DND-41 (cell line): Measurements from ENCODE around the gene MACROD2.

Experiments
- ATAC-seq: fragments of 200-7000 bp; cut with Tn5 transposase; 3 replicates; pipeline ENCODE4 v1.9.1; 2021; ENCODE audit warnings: low read depth; ENCODE audit not compliant: insufficient read depth
- DNase-seq: peaks from one replicate; pipeline ENCODE4 v3.0.0-alpha.2; 2020
- H2AFZ ChIP-seq: 2 replicates; pipeline ENCODE4 v1.6.0; 2012; ENCODE audit warnings: low read depth, low read length
- H3K27ac ChIP-seq: 2 replicates; pipeline ENCODE4 v1.5.1; 2012; ENCODE audit warnings: low read length, inconsistent platforms
- H3K27me3 ChIP-seq: fragments of 200-600 bp; sonication (generic); 2 replicates; pipeline ENCODE4 v1.6.0; 2012; ENCODE audit warnings: low read length, mild to moderate bottlenecking, inconsistent platforms; ENCODE audit not compliant: insufficient read depth, poor library complexity
- H3K36me3 ChIP-seq: 2 replicates; pipeline ENCODE4 v1.5.1; 2012; ENCODE audit warnings: low read length, inconsistent platforms; ENCODE audit not compliant: insufficient read depth
- H3K4me1 ChIP-seq: 2 replicates; pipeline ENCODE4 v1.5.1; 2012; ENCODE audit warnings: mild to moderate bottlenecking, low read length; ENCODE audit not compliant: insufficient read depth
- H3K4me2 ChIP-seq: 2 replicates; pipeline ENCODE4 v1.6.0; 2012; ENCODE audit warnings: mild to moderate bottlenecking, moderate library complexity, low read length, inconsistent platforms; ENCODE audit not compliant: insufficient read depth
- H3K4me3 ChIP-seq, 2 experiments: fragments of 200-600 bp in 1 of 2; shearing (Covaris generic) in 1 of 2; 2 replicates each; pipeline ENCODE4 v1.5.1; 2012 to 2016; ENCODE audit warnings: inconsistent platforms in 2 of 2, low read length in 2 of 2, mild to moderate bottlenecking in 2 of 2, low read depth in 1 of 2, moderate library complexity in 1 of 2
- H3K79me2 ChIP-seq: 2 replicates; pipeline ENCODE4 v1.6.0; 2012; ENCODE audit warnings: low read length, inconsistent platforms; ENCODE audit not compliant: insufficient read depth
- H3K9ac ChIP-seq: 2 replicates; pipeline ENCODE4 v1.6.0; 2012; ENCODE audit warnings: low read depth, mild to moderate bottlenecking, inconsistent platforms, low read length, moderate library complexity
- H3K9me3 ChIP-seq: 2 replicates; pipeline ENCODE4 v1.5.1; 2012; ENCODE audit warnings: low read length, moderate library complexity, mild to moderate bottlenecking, inconsistent platforms; ENCODE audit not compliant: insufficient read depth, severe bottlenecking
- H4K20me1 ChIP-seq: 2 replicates; pipeline ENCODE4 v1.6.0; 2012; ENCODE audit warnings: low read length; ENCODE audit not compliant: insufficient read depth
- CTCF ChIP-seq: IDR thresholded peaks from 2 replicates; pipeline ENCODE4 v1.5.1; 2012; ENCODE audit warnings: borderline replicate concordance, low read length, moderate library complexity, mild to moderate bottlenecking; ENCODE audit not compliant: poor library complexity, severe bottlenecking; ENCODE audit errors: extremely low read depth
- EZH2 ChIP-seq: IDR thresholded peaks from 3 replicates; pipeline ENCODE4 v1.6.1; 2012; ENCODE audit warnings: borderline replicate concordance, low read depth, mild to moderate bottlenecking, moderate library complexity, low read length, inconsistent platforms; ENCODE audit not compliant: severe bottlenecking

Gene MACROD2

GRCh38 chr20:15058841-15059240 is 1063.5 kb downstream of the MACROD2 start:
- ATAC-seq (no peak), DNase-seq (no peak)
- TF ChIP-seq CTCF (no peak), EZH2 (no peak)
- H3K4me1 ChIP-seq: peaks cover 11% of the 10 kb centered on the region
- no peak overlapping the region for H2AFZ ChIP-seq
- H3K4me3 ChIP-seq: no peak overlapping the region
- no peaks in the 10 kb centered on the region for H3K27me3 ChIP-seq
- no peaks in the 10 kb centered on the region for H4K20me1 ChIP-seq
- no peak overlapping the region for H3K27ac ChIP-seq
- H3K79me2 ChIP-seq: no peaks in the 10 kb centered on the region
- no peak overlapping the region for H3K4me2 ChIP-seq
- no peaks in the 10 kb centered on the region; the same call in 1 of the 2 replicates for H3K36me3 ChIP-seq
- H3K9ac ChIP-seq: no peak overlapping the region
- H3K9me3 ChIP-seq: peaks cover under 1% of the 10 kb centered on the region

GRCh38 chr20:15059438-15059837 is 1064.1 kb downstream of the MACROD2 start:
- H3K9me3 ChIP-seq: no peaks in the 10 kb centered on the region
- H3K36me3 ChIP-seq: no peaks in the 10 kb centered on the region
- H3K27me3 ChIP-seq: no peaks in the 10 kb centered on the region
- ATAC-seq (no peak), DNase-seq (no peak)
- TF ChIP-seq EZH2: no peak
- H4K20me1 ChIP-seq: no peaks in the 10 kb centered on the region
- peaks cover 11% of the 10 kb centered on the region for H3K4me1 ChIP-seq
- no peaks in the 10 kb centered on the region for H3K79me2 ChIP-seq
- H2AFZ ChIP-seq: no peak overlapping the region
- no peak overlapping the region for H3K4me3 ChIP-seq
- H3K27ac ChIP-seq: no peak overlapping the region
- H3K9ac ChIP-seq: no peak overlapping the region
- no peak overlapping the region for H3K4me2 ChIP-seq

DNA sequence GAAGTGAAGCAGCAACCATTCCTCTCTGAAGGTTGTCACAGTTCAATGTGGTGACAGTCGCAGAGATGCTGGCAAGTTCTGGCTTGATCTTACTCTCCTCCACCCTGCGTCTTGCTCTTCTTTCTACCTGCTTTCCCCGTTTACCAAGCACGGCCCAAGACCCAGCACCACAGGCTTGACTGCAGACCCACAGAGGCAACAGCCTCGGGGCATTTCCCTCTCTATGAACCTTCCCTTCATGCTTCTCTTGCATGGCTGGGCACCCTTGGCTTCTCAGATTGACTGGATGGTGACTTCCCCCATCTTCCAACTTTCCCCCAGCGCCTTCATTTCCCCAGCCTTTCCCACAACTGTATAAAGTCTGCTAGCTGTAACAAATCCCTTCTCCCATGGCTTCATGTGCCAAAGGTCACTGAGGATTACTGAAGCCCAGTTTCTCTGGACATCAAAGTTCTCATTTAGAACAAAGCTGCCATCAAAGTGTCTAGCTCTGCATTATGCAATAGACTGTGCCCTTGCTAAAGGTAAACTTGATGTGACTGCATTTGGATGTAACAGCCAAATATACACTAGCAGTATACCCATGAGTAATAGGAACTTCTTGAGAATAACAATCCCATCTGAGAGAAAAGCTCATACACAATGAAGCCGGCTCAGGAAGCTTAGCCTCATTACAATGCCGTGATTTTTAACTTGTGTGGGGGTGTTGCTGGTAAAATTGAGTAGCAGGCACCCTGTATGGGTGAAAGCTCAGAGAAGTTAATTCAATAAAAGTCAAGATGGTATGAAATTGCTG is 1065.1 kb downstream of the MACROD2 start:
- no peaks in the 10 kb centered on the region for H3K27me3 ChIP-seq
- DNase-seq: no peak
- no peak overlapping the region for H3K4me3 ChIP-seq
- H3K36me3 ChIP-seq: no peaks in the 10 kb centered on the region
- H3K9me3 ChIP-seq: no peaks in the 10 kb centered on the region
- no peak overlapping the region; the same call in 1 of the 2 replicates for H2AFZ ChIP-seq
- ATAC-seq: no peak
- peaks cover 11% of the 10 kb centered on the region for H3K4me1 ChIP-seq
- TF ChIP-seq EZH2: no peak
- no peak for TF ChIP-seq CTCF
- H4K20me1 ChIP-seq: no peaks in the 10 kb centered on the region
- no peak overlapping the region for H3K4me2 ChIP-seq
- H3K9ac ChIP-seq: no peak overlapping the region
- H3K27ac ChIP-seq: no peak overlapping the region
- H3K79me2 ChIP-seq: no peaks in the 10 kb centered on the region

DNA sequence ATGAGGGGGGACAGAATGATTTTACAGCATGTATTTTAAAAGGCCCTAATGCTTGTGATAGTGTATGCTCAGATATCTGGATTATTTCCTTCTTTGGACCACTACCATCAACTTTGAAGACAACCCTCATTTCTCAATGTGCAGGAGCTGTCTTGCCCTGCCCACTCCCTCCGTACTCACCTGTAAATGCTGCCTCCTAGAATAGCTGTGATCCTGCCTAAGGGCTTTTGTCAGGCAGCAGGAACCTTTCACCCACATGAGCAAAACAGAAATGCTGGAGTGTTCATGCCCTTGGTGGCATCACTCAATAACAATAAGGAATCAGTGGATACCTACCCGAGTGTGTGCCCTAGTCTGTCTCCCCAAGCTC is 1065.7 kb downstream of the MACROD2 start:
- no peak overlapping the region for H3K4me3 ChIP-seq
- TF ChIP-seq EZH2 (no peak), CTCF (no peak)
- no peaks in the 10 kb centered on the region for H3K79me2 ChIP-seq
- H2AFZ ChIP-seq: no peak overlapping the region
- no peaks in the 10 kb centered on the region for H3K27me3 ChIP-seq
- no peaks in the 10 kb centered on the region for H3K9me3 ChIP-seq
- peaks cover 11% of the 10 kb centered on the region for H3K4me1 ChIP-seq
- ATAC-seq (no peak), DNase-seq (no peak)
- H3K27ac ChIP-seq: no peak overlapping the region
- H3K9ac ChIP-seq: no peak overlapping the region
- H3K36me3 ChIP-seq: no peaks in the 10 kb centered on the region
- H4K20me1 ChIP-seq: no peaks in the 10 kb centered on the region
- no peak overlapping the region for H3K4me2 ChIP-seq
